SH-SY5Y (cell line): ENCODE measurements around the gene SCD5.

Experiments
- GATA2 ChIP-seq: IDR thresholded peaks from 2 replicates; pipeline ENCODE4 v1.6.1; 2011; ENCODE audit warnings: mild to moderate bottlenecking, low read depth, low read length
- GATA3 ChIP-seq: IDR thresholded peaks from 2 replicates; pipeline ENCODE4 v1.6.1; 2011; ENCODE audit warnings: low read depth, mild to moderate bottlenecking, low read length, moderate library complexity

The SCD5 gene

GRCh38 chr4:82798168-82799005 lies at the start of gene SCD5:
TSS of gene SCD5 (minus strand) at chr4:82798796. CDS start at chr4:82798537, 259 bp downstream.
- TF ChIP-seq GATA2: no peak
- no peak for TF ChIP-seq GATA3

DNA sequence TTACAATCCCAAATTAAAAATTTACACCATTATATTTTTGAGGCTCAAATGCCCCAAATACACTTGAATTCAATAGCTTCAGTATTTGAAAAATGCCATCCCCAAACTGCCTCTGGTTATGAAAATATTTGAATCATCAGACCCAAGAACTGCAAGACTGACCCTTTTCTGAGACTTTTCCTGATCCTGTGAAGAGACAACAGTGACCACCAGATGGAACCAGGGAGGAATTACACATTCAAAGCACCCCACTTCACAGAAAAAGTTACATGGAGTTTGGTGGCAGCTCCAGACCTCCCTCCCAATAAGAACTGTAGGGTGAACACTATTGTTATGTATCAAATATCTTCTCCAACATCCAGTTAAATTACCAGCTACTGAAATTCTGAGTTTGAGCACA lies 44.0 kb upstream of the SCD5 start:
- TF ChIP-seq GATA2: no peak
- TF ChIP-seq GATA3: no peak

DNA sequence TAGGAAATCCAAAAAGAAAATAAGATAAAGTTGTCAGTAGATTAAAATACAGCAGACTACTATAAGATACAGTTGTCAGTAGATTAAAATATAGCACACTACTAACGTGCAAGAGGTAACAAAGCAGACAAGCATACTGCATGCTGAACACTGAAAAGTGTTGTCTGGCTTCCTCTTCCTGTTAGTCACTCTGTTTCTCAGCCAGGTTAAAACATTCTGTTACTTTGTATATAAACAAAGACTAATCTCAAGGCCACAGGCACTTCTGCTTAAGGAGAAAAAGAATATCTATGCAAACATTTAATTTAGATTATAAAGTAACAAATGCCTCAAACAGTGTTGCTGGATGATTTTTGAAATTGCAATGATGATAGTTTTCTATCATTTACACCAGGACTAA lies 41.0 kb upstream of the SCD5 start:
- no peak for TF ChIP-seq GATA2
- TF ChIP-seq GATA3: no peak

DNA sequence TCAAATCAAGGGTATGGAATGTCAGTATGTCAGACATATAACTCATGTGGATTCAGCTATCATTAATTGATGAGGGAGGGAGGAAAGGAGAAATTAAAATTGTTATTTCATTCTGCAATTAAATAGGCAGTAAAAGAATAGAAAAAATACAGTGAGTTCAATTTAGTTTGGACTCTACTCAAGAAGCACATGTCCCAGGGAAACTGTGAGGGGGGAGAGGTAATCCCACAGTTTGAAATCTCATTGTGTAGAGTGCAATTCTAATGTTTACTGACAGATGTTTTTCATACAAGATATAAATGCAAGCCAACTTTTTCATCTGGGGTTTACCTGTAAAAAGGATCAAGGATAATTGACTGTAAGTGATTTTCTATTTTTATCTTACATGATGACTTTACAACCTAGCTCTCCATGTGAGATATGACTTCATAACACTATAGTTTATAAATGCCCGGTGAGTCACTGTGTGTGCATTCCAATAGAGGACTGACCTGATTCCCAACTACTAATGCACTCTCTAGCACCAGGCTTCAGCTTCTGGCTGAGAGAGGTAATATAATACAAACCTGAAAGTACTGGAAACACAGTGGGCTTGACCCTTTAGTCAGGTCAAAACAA lies 35.2 kb upstream of the SCD5 start:
- no peak for TF ChIP-seq GATA3
- no peak for TF ChIP-seq GATA2

DNA sequence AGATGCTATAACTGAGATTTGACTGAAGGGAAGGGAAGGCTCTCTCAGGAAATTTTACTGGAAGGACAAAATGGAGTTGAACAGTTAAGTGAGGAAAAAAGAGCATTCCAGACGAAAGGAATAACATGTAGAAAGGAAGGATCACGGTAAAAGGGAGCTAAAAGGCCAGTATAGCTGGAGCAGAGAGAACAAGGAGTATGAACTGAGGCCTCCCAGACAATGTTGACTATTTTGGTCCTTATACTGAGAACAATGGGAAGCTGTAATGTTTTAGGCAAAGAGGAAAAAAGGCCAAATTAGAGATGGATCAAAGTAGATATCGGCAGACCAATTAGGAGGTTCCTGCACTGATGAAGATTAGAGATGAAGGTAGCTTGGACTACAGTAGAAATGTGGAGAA lies 26.8 kb upstream of the SCD5 start:
- no peak for TF ChIP-seq GATA2
- TF ChIP-seq GATA3: no peak

GRCh38 chr4:82823062-82823461 lies 24.5 kb upstream of the SCD5 start:
- no peak for TF ChIP-seq GATA3
- TF ChIP-seq GATA2: no peak

DNA sequence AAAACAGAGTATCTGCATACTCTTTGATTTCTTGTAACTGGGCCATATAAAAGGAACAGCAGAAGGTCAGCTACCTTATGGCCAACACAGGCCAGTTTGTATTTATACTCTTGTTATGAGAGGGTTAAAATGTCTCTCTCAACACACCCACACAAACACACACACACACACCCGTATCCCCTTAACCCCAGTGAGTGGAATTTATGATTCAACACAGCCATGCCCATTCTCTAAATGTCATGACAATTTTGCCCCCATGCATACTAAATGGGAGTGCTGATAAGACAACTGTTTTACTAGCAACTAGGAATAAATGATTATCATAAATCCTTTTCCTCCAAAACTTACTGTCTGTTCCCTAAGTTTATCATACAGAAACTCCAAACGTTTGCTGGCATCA lies 22.1 kb upstream of the SCD5 start:
- TF ChIP-seq GATA3 (no peak), GATA2 (no peak)

DNA sequence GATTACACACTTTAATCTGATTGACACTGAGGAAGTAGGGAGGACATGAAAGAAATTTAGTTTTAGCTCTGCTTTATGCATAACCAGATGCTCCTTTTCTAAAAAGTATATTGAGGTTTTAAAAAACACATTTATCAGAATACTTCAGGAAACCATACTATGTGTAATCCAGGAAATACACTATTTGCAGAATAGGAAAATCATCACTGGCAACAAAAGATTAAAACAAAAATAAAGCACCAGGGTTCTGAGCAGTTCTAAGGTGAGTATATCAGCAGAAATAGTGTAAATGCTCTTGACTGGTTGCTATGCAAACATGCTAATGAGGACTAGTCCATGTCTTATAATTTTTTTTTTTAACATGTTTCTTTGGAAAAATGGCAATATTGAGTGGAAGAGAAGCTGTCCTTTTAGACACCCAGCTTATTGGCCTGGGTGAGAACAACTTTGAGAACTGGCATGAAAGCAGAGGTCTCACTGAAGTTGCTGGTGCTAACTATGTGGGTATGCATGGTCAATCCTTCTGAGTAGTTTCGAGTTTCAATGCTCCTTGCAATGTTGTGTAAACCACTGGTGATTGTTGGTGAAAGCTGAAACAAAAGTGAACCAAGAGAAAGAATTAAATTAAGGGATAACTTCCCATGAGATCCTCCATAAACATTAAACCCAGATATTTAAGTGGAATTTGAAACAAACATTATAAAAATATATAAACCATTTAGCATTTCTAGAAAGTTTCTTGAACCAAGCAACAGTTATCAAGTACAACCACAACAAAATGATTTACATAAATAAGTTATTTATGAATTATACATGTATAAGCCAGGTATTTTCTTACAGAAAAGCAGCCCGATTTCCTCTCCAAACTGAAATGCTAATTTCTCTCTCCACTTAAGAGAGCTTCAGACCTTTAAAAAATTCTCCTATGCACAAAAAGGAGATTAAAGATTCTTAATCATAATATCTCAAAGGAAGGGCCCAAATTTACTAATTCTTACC lies 20.4 kb upstream of the SCD5 start:
- TF ChIP-seq GATA3 (no peak), GATA2 (no peak)

DNA sequence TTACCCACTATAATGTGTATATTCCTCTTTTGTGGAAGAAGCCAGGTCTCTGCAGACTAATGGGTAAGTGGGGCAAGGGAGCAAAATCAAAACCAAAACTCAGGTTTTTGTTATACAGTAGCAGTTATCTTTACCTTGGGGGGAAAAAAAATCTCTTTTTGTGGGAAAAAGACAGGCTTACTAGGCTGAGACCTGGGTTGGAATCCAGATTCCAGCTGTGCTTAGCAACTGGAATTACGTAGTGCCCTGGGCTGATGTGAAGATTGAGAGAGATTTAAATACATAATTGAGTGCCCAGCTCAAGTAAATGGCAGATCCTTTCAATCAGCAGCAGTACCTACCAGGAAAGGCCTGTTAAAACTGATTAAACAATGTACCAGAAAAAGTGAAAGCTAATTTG lies 15.4 kb upstream of the SCD5 start:
- no peak for TF ChIP-seq GATA3
- peak; percentile 46; the same call in 1 of the 2 replicates for TF ChIP-seq GATA2

- TF ChIP-seq GATA2 (no peak), GATA3 (no peak)
Observed at GRCh38 chr4:82811838-82812341, 13.3 kb upstream of the SCD5 start.

GRCh38 chr4:82811392-82811791 lies 12.8 kb upstream of the SCD5 start:
- TF ChIP-seq GATA2: no peak
- TF ChIP-seq GATA3: no peak

DNA sequence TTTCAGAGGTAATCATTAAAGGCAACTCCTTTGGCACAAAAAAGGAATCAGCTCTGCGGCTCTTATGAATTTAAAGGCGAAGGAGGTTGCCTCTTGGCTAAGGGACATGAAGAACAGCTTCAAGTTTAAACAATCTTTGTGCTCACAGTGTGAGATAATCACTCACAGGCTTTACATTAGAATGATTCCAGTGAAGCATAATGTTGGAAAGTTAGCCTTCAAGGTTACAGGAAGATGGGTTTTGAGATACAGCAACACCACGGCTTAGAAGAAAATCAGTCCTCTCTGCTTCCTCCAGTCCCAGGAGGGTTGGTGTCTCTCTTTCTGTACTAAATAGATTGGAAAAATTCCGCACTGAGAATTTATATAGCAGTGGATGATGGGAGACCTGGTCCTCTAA lies 11.6 kb upstream of the SCD5 start:
- no peak for TF ChIP-seq GATA3
- no peak for TF ChIP-seq GATA2

DNA sequence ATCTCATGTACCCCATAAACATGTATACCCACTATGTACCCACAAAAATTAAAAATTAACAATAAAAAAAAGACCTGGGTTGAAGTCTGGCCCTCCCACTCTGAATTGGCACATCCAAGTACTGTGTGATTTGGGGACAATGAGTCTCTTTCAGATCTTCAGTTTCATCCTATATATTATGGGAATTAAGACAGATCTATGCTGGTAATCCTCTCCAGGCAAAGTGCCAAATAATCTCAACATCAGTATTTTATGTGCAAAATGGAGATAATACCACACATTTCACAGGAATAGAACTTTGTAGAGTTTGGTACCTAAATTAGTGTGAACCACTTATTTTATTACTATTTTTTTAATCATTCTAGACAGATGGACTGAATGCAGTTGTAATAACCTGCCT lies 11.0 kb upstream of the SCD5 start:
- TF ChIP-seq GATA2 (no peak), GATA3 (no peak)

GRCh38 chr4:82803746-82804145 lies 5.2 kb upstream of the SCD5 start:
- TF ChIP-seq GATA2 (no peak), GATA3 (no peak)

DNA sequence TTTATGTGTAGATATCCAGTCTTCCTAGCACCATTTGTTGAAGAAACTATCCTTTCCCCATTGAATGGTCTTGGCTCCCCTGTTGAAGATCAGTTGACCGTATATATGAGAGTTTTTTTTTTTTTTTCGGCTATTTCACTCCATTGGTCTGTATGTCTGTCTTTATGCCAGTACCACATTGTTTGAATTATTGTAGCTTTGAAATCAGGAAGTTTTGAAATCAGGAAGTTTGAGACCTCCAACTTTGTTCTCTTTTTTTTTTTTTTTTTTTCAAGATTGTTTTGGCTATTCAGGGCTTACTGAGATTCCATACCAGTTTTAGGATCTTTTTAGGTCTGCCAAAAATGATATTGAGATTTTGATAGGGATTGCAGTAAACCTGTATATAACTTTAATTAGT lies 4.3 kb upstream of the SCD5 start:
- TF ChIP-seq GATA3: no peak
- no peak for TF ChIP-seq GATA2
